IPS-18a (cell line): Measurements from ENCODE around the gene AGPAT2.

ENCODE experiments used
- H3K27ac ChIP-seq: one replicate; pipeline ENCODE4 v1.5.1; 2013; ENCODE audit warnings: low read length
- H3K27me3 ChIP-seq: one replicate; pipeline ENCODE4 v1.6.1; 2013; ENCODE audit warnings: mild to moderate bottlenecking, low read length; ENCODE audit not compliant: control insufficient read depth, insufficient read depth
- H3K36me3 ChIP-seq: one replicate; pipeline ENCODE4 v1.6.1; 2013; ENCODE audit warnings: low read depth, low read length; ENCODE audit not compliant: control insufficient read depth
- H3K4me1 ChIP-seq: one replicate; pipeline ENCODE4 v1.6.1; 2013; ENCODE audit warnings: low read depth, low read length; ENCODE audit not compliant: control insufficient read depth
- H3K4me3 ChIP-seq: one replicate; pipeline ENCODE4 v1.5.1; 2013; ENCODE audit warnings: low read length
- H3K9ac ChIP-seq: one replicate; pipeline ENCODE4 v1.6.1; 2013; ENCODE audit warnings: mild to moderate bottlenecking, low read length, moderate library complexity
- H3K9me3 ChIP-seq: one replicate; pipeline ENCODE4 v1.6.1; 2013; ENCODE audit warnings: low read depth, low read length; ENCODE audit not compliant: control insufficient read depth

The AGPAT2 gene

DNA sequence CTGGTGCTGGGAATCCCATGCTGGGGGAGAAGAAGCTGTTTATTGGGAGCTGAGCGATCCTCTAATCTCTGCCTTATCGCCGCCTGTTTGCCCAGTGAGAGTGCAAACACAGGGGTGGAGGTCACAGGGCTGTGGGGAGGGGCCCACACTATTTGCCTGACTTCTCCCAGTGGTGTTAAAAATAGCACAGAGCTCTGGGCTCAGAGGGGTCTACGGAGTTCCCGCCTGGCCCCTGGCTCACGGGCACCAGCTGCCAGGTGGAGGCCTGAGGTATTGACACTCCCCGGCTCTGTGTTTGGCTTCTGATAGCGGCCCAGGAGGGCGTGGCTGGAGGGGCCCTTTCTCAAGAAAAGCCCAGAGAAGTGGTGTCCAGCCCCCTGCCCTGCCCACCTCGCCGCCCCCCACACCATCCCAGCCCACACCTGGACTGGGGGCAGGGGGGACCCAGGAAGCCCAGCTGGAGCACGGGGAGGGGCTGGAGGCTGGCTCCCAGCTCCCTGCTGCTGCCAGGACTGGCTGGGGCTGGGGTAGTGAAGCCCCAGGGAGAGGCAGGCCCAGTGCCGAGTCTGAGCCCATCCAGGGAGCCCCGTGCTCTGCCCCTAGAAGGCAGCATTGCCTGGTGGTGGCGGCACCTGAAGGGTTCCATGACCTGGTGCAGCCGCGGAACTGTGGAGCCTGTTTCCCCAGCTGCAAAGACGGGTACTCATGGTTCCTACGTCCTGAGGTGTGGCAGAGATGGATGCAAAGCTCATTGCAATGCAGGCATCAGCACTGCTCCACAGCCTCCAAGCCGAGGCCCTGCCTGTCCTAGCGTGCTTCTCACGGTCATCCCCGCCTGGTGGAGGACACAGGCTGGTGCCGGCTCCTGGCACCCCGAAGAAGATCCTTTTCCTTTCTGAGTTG lies 60.3 kb downstream of the AGPAT2 start:
- H3K9ac ChIP-seq = no peak overlapping the region
- no peaks in the 10 kb centered on the region for H3K27me3 ChIP-seq

DNA sequence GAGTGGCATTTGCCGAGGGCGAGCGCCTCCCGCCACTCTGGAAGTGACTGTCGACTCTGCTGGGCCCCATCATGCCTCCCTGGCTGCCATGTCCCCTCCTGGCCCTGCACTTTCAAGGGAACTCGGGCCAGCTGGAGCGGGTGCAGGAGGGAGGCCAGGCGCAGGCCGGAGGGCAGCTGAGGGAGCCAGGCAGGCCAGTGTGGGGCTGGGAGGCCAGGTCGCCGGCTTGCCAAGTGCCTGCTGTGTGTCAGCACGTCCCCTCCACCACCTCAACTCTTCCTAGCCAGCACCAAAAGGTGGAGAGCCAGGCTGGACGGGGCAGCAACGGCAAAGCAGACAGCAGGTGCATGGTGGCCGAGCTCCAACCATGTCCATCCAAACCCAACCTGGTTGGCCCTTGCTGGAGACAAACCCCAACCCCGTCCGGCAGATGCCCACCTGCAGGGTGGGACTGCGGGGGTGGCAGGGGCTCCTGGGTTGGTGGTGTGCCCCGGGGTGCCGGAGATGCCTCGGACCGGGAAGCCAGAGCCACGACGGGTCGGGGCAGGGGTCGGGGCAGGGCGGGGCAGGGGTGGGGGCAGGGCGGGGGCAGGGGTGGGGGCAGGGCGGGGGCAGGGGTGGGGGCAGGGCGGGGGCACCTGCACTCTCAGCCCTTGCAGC lies 61.1 kb downstream of the AGPAT2 start:
- no peaks in the 10 kb centered on the region for H3K4me1 ChIP-seq
- H3K9me3 ChIP-seq = no peaks in the 10 kb centered on the region
- H3K36me3 ChIP-seq = no peaks in the 10 kb centered on the region
- no peaks in the 10 kb centered on the region for H3K27me3 ChIP-seq
- H3K27ac ChIP-seq = no peak overlapping the region
- H3K4me3 ChIP-seq = no peak overlapping the region
- H3K9ac ChIP-seq = no peak overlapping the region

More for the DNA sequence above, 60.3 kb downstream of the AGPAT2 start:
- H3K27ac ChIP-seq = no peak overlapping the region
- no peak overlapping the region for H3K4me3 ChIP-seq
- no peaks in the 10 kb centered on the region for H3K36me3 ChIP-seq
- H3K4me1 ChIP-seq = no peaks in the 10 kb centered on the region
- H3K9me3 ChIP-seq = no peaks in the 10 kb centered on the region

DNA sequence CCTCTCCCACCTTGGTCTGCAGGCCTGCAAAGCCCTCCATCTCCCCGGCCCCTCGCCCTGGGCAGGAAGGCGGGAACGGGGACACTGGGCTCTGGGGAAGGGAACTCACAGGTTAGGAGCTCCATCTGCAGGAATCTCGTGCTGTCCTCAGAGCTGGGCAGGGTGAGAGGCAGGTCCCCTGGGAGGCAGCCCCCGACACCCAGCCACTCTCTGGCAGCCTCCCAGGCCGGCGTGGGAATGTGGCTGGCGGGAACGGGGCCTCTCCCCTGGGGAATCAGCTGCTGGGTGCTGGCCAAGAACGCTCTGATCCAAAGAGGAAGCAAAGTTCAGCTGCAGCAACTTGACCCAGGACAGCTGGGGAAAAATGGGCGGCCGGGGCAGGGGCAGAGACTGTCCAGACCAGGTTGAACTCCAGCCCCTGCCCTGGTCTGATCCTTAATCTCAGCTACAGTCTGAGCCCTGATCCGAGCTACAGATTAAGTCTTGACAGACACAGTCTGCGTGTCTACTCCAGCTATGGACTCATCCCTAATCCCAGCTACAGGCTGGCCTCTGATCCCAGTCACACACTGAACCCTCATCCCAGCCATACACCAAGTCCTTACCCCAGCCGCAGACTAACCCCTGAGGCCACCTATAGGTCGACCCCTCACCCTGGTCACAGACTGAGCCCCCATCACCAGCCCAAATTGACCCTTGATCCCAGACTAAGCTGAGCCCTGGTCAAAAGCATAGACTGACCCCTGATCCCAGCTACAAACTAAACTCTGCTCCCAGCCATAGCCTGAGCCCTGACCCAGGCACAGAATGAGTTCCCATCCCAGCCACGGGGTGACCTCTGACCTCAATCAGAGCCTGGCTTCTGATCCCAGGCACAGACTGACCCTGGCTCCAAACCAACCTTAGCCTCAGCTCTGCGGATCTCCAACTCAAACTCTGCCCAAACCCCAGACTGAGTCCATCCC lies 61.9 kb downstream of the AGPAT2 start:
- no peaks in the 10 kb centered on the region for H3K27me3 ChIP-seq
- H3K36me3 ChIP-seq = no peaks in the 10 kb centered on the region
- no peaks in the 10 kb centered on the region for H3K9me3 ChIP-seq
- no peak overlapping the region for H3K27ac ChIP-seq
- H3K9ac ChIP-seq = no peak overlapping the region
- H3K4me1 ChIP-seq = no peaks in the 10 kb centered on the region
- no peak overlapping the region for H3K4me3 ChIP-seq

DNA sequence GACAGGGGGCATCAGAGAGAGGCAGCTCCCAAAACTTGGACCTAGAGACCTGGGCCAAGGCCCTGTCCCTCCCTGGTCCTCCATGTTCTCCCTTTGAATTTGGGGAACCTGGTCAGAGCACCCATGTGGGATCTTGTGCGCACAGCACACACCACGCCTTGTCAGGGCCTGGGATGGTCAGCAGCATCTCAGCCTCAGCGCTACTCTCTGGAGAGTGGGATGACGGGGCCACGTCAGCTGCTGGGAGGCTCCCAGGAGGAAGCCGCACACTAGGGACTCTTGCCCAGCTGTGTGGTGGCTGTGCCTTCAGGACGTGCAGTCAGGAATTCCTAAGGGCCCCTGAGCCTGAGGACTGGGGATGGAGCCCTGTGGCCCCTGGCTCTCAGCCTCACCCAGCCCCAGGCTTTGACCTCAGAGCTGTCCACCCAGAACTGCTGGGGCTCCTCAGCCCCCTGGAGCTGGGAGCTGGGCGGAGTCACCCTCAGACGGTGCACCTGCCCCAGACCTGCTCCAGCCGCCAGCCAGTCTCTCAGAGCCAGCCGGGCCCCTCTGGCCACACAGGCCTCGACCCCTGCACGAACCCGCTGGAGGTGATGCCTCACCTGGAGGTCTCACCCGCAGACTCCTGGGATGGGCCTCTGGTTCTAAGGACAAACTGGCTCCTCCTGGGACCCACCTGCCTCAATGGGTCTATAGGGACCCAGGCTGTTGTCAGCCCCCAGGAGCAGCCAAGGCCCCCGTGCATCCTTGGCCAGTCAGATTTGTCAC lies 62.9 kb downstream of the AGPAT2 start:
- Histone ChIP-seq H3K9ac (no peak overlapping the region), H3K27ac (no peak overlapping the region), H3K4me3 (no peak overlapping the region), H3K27me3 (no peaks in the 10 kb centered on the region), H3K9me3 (no peaks in the 10 kb centered on the region), H3K4me1 (no peaks in the 10 kb centered on the region), H3K36me3 (no peaks in the 10 kb centered on the region)

DNA sequence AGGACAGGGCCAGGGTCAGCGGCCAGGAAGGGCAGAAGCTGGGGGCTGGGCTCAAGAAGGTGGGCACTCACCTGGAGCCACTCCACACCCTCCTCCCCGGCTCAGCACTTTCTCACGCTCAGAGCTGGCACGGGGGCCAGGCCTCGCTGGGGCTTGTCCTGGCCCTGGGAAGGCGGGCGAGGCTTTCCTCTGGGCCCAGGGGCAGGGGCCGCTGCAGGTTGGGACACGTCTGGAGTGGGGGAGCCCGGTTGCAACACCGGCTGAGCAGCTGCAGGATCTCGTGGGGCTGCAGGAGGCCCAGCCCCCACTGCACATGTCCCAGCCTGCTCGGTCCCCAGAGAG lies 63.4 kb downstream of the AGPAT2 start:
- H3K9ac ChIP-seq = no peak overlapping the region
- no peaks in the 10 kb centered on the region for H3K4me1 ChIP-seq
- no peak overlapping the region for H3K4me3 ChIP-seq
- no peaks in the 10 kb centered on the region for H3K36me3 ChIP-seq
- H3K27ac ChIP-seq = no peak overlapping the region
- H3K27me3 ChIP-seq = no peaks in the 10 kb centered on the region
- no peaks in the 10 kb centered on the region for H3K9me3 ChIP-seq
